Transverse colon (tissue), 4 donors: ENCODE data around the gene CANT1.

Experiments used
- CTCF ChIP-seq, 5 experiments: fragments of 200-600 bp in 3 of 5; fragments of 450-650 bp in 2 of 5; sonication (generic) in 3 of 5; IDR thresholded peaks; 1 replicate in 2 of 5; 2 replicates in 3 of 5; pipeline ENCODE4 v1.5.1; 2016 to 2017; ENCODE audit warnings: antibody characterized with exemption in 5 of 5, inconsistent platforms in 3 of 5, mild to moderate bottlenecking in 2 of 5, moderate library complexity in 1 of 5
- EP300 ChIP-seq: sonication (generic); formaldehyde crosslinking; IDR thresholded peaks from one replicate; pipeline ENCODE4 v1.6.1; 2017; ENCODE audit warnings: antibody characterized with exemption, low read depth
- POLR2A ChIP-seq: fragments of 450-650 bp; IDR thresholded peaks from one replicate; pipeline ENCODE4 v1.6.1; 2016; ENCODE audit warnings: antibody characterized with exemption, mild to moderate bottlenecking, moderate library complexity
- POLR2AphosphoS5 ChIP-seq, 3 donors: sonication (generic); formaldehyde crosslinking; IDR thresholded peaks; one replicate each; pipeline ENCODE4 v1.6.1; 2016; ENCODE audit warnings: antibody characterized with exemption in 3 of 3

- TF ChIP-seq EP300 (no peak), CTCF (IDR thresholded peaks at IDR 0.05) (no peak), POLR2A (peak; percentile 63), POLR2AphosphoS5 (IDR thresholded peaks at IDR 0.05) (peak; percentile 64 to 93 (median 87))
Observed at GRCh38 chr17:79009397-79010303, at the start of gene CANT1.
